ENCODE data around the gene GCN1.
A peak's percentile ranks its signal among the peaks of the same experiment; 100 is the strongest.
"Not testable (repeated sequence)": the region's sequence is repeated elsewhere in the genome, so short reads cannot be mapped to it uniquely, and the experiment has no call there.

GCN1 gene, protein sequence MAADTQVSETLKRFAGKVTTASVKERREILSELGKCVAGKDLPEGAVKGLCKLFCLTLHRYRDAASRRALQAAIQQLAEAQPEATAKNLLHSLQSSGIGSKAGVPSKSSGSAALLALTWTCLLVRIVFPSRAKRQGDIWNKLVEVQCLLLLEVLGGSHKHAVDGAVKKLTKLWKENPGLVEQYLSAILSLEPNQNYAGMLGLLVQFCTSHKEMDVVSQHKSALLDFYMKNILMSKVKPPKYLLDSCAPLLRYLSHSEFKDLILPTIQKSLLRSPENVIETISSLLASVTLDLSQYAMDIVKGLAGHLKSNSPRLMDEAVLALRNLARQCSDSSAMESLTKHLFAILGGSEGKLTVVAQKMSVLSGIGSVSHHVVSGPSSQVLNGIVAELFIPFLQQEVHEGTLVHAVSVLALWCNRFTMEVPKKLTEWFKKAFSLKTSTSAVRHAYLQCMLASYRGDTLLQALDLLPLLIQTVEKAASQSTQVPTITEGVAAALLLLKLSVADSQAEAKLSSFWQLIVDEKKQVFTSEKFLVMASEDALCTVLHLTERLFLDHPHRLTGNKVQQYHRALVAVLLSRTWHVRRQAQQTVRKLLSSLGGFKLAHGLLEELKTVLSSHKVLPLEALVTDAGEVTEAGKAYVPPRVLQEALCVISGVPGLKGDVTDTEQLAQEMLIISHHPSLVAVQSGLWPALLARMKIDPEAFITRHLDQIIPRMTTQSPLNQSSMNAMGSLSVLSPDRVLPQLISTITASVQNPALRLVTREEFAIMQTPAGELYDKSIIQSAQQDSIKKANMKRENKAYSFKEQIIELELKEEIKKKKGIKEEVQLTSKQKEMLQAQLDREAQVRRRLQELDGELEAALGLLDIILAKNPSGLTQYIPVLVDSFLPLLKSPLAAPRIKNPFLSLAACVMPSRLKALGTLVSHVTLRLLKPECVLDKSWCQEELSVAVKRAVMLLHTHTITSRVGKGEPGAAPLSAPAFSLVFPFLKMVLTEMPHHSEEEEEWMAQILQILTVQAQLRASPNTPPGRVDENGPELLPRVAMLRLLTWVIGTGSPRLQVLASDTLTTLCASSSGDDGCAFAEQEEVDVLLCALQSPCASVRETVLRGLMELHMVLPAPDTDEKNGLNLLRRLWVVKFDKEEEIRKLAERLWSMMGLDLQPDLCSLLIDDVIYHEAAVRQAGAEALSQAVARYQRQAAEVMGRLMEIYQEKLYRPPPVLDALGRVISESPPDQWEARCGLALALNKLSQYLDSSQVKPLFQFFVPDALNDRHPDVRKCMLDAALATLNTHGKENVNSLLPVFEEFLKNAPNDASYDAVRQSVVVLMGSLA (N-terminal part only)

DNA sequence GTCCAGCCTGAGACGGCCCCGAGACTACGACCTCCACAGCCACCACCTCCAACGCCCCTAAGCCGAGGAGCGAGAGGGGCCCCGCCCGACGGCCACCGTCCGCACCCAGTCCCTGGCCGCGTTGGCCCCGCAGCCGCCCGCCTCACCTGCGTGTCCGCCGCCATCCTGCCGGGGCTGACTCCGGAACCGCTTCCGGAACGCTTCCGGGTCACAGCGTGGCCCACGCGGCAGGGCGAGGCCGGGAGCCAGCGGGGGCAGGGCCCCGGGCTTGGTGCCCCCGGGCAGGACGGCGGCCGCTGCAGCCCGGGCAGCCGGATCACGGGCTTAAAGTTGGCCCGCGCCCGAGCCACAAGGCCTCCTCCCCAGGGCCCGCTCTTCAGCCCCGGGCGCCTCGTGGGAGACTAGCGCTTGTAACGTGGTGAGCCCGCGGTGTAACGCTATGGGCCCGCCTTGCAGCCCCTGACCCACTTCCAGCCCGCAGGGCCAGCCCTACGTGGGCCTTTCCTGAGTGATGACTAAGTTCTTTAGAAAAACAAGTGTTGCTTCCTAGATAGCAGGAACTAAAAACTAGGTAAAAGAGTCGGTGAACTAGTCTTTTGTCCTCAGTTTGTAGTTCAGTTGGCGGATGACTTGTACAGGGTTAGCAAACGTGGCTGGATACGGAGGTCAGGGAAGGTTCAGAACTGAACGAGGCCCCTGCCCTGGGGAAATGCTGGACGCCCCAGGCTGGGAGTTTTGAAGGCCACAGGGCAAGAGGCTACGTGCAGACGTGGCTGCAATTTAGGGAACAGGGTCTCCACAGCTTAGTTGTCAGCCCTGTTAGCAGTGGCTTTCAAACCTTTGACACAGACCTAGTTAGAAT is at the start of gene GCN1:
GCN1 (minus strand) TSS at position 182 of the 862 bp plus-strand sequence; CDS start at position 164, 18 bp downstream.
- FAIRE-seq (no peak), DNase-seq (ENCODE audit: insufficient read length, low spot score) (peak; percentile 71)

- FAIRE-seq: no peak
- DNase-seq (ENCODE audit: insufficient read length, low spot score): no peak
Measured at GRCh38 chr12:120242971-120243699, 48.6 kb upstream of the GCN1 start.

DNA sequence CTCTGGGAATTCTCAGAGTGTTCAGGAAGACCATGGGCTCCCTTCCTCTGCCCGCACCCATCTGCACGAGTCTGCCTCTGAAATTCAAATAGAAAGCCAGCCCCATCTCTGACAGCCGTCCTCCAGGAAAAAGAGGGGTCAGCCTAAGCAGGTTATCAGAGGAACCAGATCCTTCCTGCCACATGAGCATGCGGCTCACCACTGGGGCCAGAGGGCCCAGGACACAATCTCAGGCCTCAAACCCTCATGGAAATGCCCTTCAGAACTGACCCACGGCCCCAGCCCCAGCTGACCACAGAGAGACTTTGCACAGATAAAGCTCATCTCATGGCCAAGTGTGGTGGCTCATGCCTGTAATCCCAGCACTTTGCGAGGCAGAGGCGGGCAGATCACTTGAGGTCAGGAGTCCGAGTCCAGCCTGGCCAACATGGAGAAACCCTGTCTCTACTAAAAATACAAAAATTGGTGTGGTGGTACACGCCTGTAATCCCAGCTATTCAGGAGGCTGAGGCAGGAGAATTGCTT is 47.8 kb upstream of the GCN1 start:
- DNase-seq (ENCODE audit: insufficient read length, low spot score): no peak
- FAIRE-seq: no peak

DNA sequence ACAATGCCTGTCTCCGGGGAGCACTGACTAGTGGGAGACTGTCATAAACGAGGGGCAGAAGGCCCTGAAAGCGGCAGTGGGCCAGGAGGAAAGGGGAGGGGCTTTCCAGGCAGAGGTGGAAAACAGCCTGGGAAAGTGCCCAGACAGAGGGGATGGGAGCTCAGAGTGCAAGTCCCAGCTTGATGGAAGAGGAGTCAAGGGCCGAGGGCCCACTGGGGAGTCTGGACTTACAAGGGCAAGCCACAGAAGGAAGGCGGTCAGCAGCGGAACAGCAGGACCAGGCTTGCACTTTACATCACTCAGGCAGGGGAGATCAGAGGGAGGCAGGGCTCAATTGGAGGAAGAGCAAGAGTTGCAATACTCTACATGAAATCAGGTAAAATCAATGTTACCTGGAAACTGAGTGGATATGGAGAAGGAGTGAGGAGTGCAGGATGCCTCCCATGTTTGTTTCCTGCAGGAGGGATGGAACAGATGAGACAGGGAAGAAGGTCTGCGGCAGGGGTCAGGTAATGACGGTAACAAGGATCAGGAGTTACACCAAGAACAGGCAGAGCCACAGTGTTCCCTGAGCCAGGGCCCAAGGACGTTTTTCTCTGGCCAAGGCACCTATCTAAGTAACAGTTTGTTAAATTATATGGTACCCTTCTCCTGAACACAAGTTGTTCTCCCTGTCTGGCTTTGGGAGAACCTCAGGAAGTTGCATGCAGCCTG is 47.2 kb upstream of the GCN1 start:
- DNase-seq (ENCODE audit: insufficient read length, low spot score) (no peak), FAIRE-seq (no peak)

GRCh38 chr12:120240495-120240833 is 45.9 kb upstream of the GCN1 start:
- no peak for FAIRE-seq
- DNase-seq (ENCODE audit: insufficient read length, low spot score): no peak

DNA sequence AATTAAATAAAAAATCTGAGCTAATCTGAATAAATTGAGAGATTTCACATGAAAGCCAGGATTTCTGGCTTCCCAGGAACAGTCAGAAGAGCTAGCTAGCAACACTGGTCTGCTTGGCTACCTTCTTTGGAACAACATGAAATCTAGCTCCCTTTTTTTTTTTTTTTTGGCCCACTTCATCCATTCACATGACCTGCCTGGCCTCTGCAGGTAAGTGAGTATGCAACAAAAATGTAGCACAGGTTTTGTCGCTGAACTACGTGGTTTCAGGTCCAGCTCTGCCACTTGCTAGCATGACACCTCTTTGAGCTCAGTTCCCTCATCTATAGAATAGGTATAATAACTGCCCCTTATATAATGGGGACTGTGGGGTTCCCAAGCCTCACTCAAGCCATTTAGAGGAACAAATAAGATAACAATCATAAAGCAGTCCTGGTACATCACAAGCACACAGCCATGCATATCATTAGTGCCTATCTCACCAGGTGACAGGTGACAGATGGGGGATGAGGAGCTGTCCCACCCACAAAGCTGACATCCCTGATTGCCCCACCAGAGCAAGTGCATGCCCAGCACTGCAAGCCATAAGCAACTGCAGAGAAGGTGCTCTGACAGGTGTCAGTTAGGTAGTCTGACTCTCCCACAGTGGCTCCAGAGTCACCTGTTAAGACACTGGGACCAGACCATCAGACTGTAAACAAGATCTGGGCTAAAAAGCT is 45.4 kb upstream of the GCN1 start:
- FAIRE-seq (no peak), DNase-seq (ENCODE audit: insufficient read length, low spot score) (no peak)

- FAIRE-seq (no peak), DNase-seq (ENCODE audit: insufficient read length, low spot score) (no peak)
Measured at GRCh38 chr12:120238839-120239445, 44.4 kb upstream of the GCN1 start.

DNA sequence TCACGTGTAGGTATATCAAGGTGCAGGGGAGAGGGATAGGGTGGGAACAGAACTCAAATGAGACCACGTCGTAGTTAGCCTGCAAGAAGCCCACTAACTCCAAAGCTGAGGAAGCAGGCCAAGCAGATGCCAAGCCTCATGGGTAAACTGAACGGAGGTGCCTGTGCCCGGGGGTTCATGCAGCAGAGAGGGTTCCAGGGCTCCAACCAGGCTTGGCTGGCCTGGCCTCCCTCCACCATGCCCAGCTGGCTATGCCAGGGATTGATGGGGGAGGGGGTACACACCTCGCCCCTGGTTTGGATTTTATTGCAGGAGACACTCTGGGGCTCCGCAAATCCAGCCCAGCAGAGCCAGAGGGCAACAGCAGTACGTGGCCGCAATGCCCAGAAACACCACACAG is 43.7 kb upstream of the GCN1 start:
- FAIRE-seq: no peak
- DNase-seq (ENCODE audit: insufficient read length, low spot score): no peak

DNA sequence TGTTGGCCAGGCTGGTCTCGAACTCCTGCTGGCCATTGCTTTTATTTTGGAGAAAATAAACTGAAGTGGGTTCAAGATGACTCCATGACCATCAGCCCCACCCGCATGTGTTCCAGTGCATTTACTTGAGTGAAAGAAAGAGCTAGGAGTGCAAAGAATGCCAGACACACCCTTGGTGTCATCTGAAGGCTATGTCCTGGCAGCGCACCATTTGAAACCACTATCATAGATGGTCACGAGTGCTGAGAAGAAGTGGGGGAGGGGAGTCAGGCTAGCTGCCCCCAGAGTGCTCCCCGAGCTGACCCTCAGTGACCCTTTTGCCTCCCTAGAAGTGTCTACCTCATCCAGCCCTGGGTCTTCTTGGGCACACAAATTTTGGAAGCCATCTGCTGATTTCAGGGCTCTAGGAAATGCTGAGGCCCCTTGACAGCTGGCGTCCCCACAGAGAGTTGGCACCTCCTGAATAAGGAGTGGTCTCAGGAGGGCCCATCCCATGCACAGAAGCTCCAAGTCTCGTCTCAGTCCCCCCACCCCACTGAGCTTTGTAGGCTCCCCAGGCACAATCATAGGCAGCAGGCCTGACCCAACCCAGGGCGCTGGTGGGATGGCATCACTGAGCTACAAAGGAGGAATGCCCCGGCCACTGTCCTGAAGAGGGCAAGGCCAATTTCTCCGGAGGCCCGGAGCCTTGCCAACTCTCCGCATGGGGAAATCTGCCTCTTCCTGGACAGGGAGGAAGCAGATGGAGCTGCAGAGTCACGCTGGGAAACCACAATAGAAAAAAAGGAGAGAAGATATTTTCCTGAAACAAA is 43.1 kb upstream of the GCN1 start:
- FAIRE-seq (no peak), DNase-seq (ENCODE audit: insufficient read length, low spot score) (no peak)

GRCh38 chr12:120236809-120237208 is 42.3 kb upstream of the GCN1 start:
- not testable (repeated sequence) for DNase-seq (ENCODE audit: insufficient read length, low spot score); FAIRE-seq

DNA sequence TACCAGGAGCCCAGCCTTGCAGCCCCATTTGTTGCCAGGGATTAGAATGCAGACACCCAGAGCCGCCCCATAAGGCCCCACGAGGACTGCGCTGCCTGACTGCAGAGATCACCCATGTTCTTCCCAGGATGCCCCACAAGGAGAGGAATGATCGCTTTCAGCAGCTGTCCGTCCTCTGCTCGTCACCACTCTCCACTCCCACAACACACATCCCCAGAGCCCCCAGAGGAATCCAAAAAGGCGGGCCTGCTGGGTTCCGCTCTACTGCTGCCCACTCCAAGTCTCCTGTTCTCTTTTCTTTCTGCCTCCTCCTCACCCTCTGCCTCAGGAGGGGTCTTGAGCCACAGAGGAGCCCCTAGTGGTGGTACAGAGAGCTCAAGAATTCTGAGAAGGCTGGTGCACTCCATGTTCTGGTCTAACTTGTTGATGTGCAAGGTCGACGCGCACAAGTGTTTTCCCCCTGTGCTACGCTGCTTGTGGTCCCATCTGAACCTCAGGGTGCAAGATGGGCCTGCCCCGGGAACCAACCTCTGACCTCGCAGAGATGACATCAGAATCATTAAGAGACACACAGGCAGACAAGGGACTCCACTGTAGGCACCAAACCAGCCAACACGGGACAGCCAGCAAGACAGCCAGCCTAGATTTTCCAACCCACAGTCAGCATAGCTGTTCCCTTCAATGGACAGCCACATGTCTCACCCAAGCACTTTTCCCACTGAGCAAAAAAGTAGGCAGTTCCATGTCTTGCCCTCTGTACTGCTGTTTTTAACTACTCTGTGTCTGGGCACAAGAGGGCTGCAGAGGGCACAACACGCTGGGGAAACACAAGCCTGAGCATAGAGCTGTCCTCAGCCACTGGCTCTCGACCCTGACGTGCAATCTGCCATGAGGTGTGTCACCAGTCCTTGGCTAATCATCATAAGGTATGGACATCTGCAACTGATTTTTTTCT is 41.1 kb upstream of the GCN1 start:
- DNase-seq (ENCODE audit: insufficient read length, low spot score) (no peak), FAIRE-seq (no peak)

DNA sequence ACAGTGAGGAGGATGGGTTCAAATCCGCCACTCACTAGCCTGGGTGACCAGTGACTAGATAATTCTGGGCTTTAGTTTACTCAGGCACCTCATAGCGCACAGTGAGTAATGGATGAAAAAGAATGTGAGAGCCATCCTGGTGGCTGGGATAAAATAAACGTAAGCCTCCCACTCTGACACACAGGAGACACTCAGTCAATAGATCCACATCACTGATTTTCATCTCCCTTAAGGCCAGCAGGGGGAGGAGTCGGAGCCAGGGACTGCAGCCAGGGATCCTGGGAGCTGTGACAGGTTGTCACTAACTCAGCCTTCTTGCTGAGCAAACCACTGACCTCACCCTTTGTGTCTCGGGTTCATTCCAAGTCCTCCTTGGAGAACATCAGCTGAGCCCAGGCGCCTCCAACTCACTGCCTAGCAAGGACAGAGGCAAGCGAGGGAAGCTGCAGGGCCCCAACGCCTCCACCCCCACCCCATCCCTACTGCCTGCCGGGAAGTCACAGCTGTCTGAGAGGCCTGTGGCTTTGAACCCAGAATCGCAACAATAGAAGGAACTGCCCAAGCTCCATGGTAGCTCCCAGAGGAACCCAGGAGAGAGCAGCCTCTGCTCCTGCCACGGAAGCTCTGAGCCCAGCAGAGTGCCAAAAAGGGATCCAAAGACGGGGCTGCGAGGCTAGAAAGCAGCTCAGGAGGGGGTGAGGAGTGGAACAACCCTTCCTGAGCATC is 40.3 kb upstream of the GCN1 start:
- no peak for FAIRE-seq
- DNase-seq (ENCODE audit: insufficient read length, low spot score): no peak

DNA sequence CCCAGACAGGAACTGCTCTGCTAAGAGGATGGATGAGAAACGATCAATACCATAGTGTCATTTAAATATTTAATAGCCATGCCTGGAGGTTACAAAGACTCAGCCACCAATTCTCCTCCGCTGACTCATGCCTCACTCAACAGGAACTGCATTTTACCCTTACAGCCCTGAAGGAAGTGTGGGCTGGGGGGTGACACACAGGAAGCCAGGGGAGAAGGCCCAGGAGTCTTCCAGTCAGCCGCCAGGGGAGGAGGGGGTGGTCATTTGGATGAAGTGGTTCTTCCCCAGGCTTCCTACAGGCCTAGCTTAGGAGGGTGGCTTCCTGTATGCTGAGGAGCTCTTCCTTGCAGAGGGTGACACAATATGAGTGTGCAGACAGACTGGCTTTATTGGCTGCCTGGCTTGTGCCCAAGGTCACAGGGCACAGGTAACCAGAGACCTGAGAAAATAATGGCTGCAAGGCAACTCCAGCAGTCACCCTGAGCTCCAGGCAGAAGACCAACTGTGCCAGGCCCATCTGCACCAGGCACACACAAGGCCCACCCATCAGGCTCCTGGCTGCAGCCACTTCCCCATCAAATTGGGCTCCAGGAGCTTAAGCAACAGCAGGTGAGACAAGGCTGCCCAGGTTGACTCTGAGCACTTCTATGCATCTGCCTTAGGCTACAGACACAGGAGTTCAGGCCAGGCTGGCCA is 36.9 kb upstream of the GCN1 start:
- DNase-seq (ENCODE audit: insufficient read length, low spot score): no peak
- no peak for FAIRE-seq

DNA sequence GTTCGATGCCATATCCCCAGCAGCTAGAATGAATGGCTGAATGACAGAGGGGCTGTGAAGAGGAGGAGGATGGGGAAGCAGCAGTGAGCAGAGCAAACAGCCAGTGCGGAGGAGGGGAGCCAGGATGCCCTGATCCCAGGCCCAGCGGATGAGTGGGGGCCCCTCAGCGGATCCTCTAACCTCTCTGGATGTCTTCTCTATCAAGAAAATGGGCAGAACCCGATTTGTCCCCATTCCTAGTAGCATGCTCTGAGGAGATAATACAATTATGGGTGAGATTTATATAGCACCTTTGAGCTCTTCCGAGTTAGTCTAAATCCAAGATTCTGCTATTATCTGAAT is 36.4 kb upstream of the GCN1 start:
- DNase-seq (ENCODE audit: insufficient read length, low spot score) (no peak), FAIRE-seq (no peak)
